OCI-LY1 (cell line): ENCODE results near the gene TTC39C.

Experiments
- H2AFZ ChIP-seq: fragments of 200-600 bp; sonication (generic), shearing (Covaris generic); 2 replicates; pipeline ENCODE4 v1.6.0; 2014; ENCODE audit warnings: antibody characterized with exemption, mild to moderate bottlenecking, low read length
- H3F3A ChIP-seq: fragments of 200-600 bp; sonication (generic), shearing (Covaris generic); 2 replicates; pipeline ENCODE4 v1.6.0; 2014; ENCODE audit warnings: mild to moderate bottlenecking, antibody characterized with exemption, low read length, moderate library complexity; ENCODE audit not compliant: insufficient read depth
- H3K27ac ChIP-seq: fragments of 200-600 bp; sonication (generic); 2 replicates; pipeline ENCODE4 v1.5.1; 2014; ENCODE audit warnings: low read length, mixed run types, mild to moderate bottlenecking, low read depth; ENCODE audit not compliant: poor library complexity, severe bottlenecking
- H3K27me3 ChIP-seq: fragments of 200-600 bp; sonication (generic); 2 replicates; pipeline ENCODE4 v1.6.0; 2014; ENCODE audit warnings: antibody characterized with exemption, mild to moderate bottlenecking, low read length, moderate library complexity; ENCODE audit not compliant: insufficient read depth
- H3K36me3 ChIP-seq: fragments of 200-600 bp; sonication (generic); 2 replicates; pipeline ENCODE4 v1.6.1; 2014; ENCODE audit warnings: mild to moderate bottlenecking, antibody characterized with exemption, low read length, moderate library complexity, mixed read lengths; ENCODE audit not compliant: insufficient read depth
- H3K4me1 ChIP-seq: fragments of 200-600 bp; sonication (generic); 2 replicates; pipeline ENCODE4 v1.5.1; 2014; ENCODE audit warnings: mild to moderate bottlenecking, low read length, moderate library complexity; ENCODE audit not compliant: insufficient read depth, severe bottlenecking
- H3K4me2 ChIP-seq: fragments of 200-600 bp; sonication (generic), shearing (Covaris generic); 2 replicates; pipeline ENCODE4 v1.6.1; 2014; ENCODE audit warnings: low read length
- H3K4me3 ChIP-seq: fragments of 200-600 bp; sonication (generic); 2 replicates; pipeline ENCODE4 v1.5.1; 2014; ENCODE audit warnings: low read length, low read depth, mild to moderate bottlenecking, mixed read lengths; ENCODE audit not compliant: poor library complexity, severe bottlenecking
- H3K79me2 ChIP-seq: fragments of 200-600 bp; shearing (Covaris generic); 2 replicates; pipeline ENCODE4 v1.6.1; 2016; ENCODE audit warnings: mixed run types, low read length, mixed read lengths; ENCODE audit not compliant: insufficient read depth
- H3K9ac ChIP-seq: fragments of 200-600 bp; sonication (generic), shearing (Covaris generic); 2 replicates; pipeline ENCODE4 v1.6.1; 2014; ENCODE audit warnings: mild to moderate bottlenecking, low read length, mixed read lengths
- H3K9me2 ChIP-seq: fragments of 200-600 bp; sonication (generic), shearing (Covaris generic); 2 replicates; pipeline ENCODE4 v1.6.1; 2014; ENCODE audit warnings: low read depth, mild to moderate bottlenecking, low read length, mixed read lengths
- H3K9me3 ChIP-seq: fragments of 200-600 bp; shearing (Covaris generic); 2 replicates; pipeline ENCODE4 v1.6.1; 2014; ENCODE audit warnings: low read length, mixed read lengths
- H4K20me1 ChIP-seq: fragments of 200-600 bp; sonication (generic), shearing (Covaris generic); 2 replicates; pipeline ENCODE4 v1.6.0; 2016; ENCODE audit warnings: mild to moderate bottlenecking, low read length; ENCODE audit not compliant: insufficient read depth
- CTCF ChIP-seq: fragments of 200-600 bp; sonication (generic), shearing (Covaris generic); IDR thresholded peaks from 2 replicates; pipeline ENCODE4 v1.5.1; 2017; ENCODE audit warnings: mild to moderate bottlenecking, antibody characterized with exemption, low read length, moderate library complexity, mixed read lengths
- EZH2 ChIP-seq: fragments of 200-600 bp; sonication (generic), shearing (Covaris generic); IDR thresholded peaks from 2 replicates; pipeline ENCODE4 v1.8.0; 2017; ENCODE audit warnings: borderline replicate concordance, mixed run types, mild to moderate bottlenecking, antibody characterized with exemption, low read length, moderate library complexity, mixed read lengths

TTC39C gene

GRCh38 chr18:24048261-24048660, 33.7 kb downstream of the TTC39C start:
- no peak overlapping the region for H2AFZ ChIP-seq
- H3K27me3 ChIP-seq = no peaks in the 10 kb centered on the region
- no peaks in the 10 kb centered on the region for H3K4me1 ChIP-seq
- H4K20me1 ChIP-seq = no peaks in the 10 kb centered on the region
- H3K36me3 ChIP-seq = no peaks in the 10 kb centered on the region
- no peaks in the 10 kb centered on the region for H3F3A ChIP-seq
- H3K79me2 ChIP-seq = no peaks in the 10 kb centered on the region
- no peaks in the 10 kb centered on the region for H3K9me3 ChIP-seq
- no peak overlapping the region for H3K4me3 ChIP-seq
- no peak overlapping the region for H3K27ac ChIP-seq
- no peaks in the 10 kb centered on the region for H3K9me2 ChIP-seq
- no peak for TF ChIP-seq CTCF
- TF ChIP-seq EZH2 = no peak
- H3K4me2 ChIP-seq = no peak overlapping the region
- no peak overlapping the region for H3K9ac ChIP-seq

GRCh38 chr18:24049142-24049541, 34.6 kb downstream of the TTC39C start:
- H3K9me3 ChIP-seq = no peaks in the 10 kb centered on the region
- no peak overlapping the region for H2AFZ ChIP-seq
- H3K4me1 ChIP-seq = no peaks in the 10 kb centered on the region
- H3K4me2 ChIP-seq = no peak overlapping the region
- H3F3A ChIP-seq = no peaks in the 10 kb centered on the region
- no peaks in the 10 kb centered on the region for H3K79me2 ChIP-seq
- no peaks in the 10 kb centered on the region for H3K9me2 ChIP-seq
- no peaks in the 10 kb centered on the region for H4K20me1 ChIP-seq
- no peak for TF ChIP-seq CTCF
- no peak for TF ChIP-seq EZH2
- no peaks in the 10 kb centered on the region for H3K36me3 ChIP-seq
- no peaks in the 10 kb centered on the region for H3K27me3 ChIP-seq
- H3K4me3 ChIP-seq = no peak overlapping the region
- no peak overlapping the region for H3K9ac ChIP-seq
- no peak overlapping the region for H3K27ac ChIP-seq

DNA sequence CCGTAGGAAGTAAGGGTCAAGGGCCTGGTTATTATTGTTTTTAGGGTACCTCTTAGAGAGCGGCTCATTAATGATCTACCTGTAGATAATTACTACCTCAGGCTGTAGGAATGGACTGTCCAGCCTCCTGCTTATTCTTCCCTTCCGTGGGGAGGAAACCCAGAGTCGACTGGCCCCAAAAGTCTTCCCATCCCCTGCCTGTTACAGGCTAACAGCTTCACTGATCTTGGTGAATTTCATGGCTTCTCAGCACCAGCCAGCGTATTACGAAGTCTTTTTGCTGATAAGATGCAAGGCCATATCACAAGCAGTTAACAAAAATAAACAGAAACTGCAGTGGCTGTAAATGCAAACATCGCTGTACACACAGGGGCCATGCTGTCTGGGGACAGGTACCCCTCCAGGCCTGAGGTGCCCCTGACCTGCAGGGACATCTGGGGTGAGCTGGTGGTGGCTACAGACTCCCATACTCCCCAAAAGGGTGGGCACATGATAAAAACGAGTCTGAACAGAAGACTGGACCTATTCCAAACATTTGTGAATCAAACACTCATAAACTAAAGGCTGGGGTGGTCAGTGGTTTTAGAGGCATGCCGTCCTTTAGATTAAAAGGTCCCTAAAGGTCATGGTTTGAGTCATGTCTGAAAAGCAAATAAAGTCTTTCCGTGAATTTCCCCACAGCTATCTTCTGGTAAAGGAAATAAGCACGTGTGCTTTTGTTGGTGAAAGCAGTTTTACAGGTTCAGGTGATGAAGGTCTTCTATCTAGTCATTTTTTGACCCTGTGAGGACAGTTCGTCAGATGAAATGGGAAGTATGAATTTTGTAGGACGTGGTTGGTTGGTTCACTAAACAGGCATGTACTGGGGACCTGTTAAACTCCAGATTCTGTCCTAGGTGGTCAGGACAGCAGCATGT, 36.7 kb downstream of the TTC39C start:
- Histone ChIP-seq H4K20me1 (no peaks in the 10 kb centered on the region), H3K27me3 (no peaks in the 10 kb centered on the region), H3K79me2 (no peaks in the 10 kb centered on the region), H3K4me2 (no peak overlapping the region), H3K9ac (no peak overlapping the region), H3K4me1 (no peaks in the 10 kb centered on the region), H3K4me3 (no peak overlapping the region), H3K9me2 (no peaks in the 10 kb centered on the region), H3F3A (no peaks in the 10 kb centered on the region), H3K9me3 (no peaks in the 10 kb centered on the region), H2AFZ (no peak overlapping the region), H3K36me3 (no peaks in the 10 kb centered on the region), H3K27ac (no peak overlapping the region)
- TF ChIP-seq EZH2 = no peak
- no peak for TF ChIP-seq CTCF
